Fibroblast of villous mesenchyme (primary cell): ENCODE data around the gene ZNF367. TPM values are rescaled to one million over a fixed set of nuclear protein-coding genes. Genes with fewer than 3 reads are reported as not detected.

Experiments used
- DNase-seq: peaks from one replicate; pipeline ENCODE4 v3.0.0-alpha.2; 2010; ENCODE audit warnings: low read depth
- H3K4me3 ChIP-seq: 2 replicates; pipeline ENCODE4 v1.5.1; 2011; ENCODE audit warnings: low read depth, mild to moderate bottlenecking, low read length
- total RNA-seq: library from RNA; depleted of rRNA; stranded (reverse); fragments of >200 nt; gene quantifications from 2 replicates; pipeline ENCODE4 v1.2.3, GENCODE V29; 2012
- TF ChIP-seq, protein P1 (sequence below): IDR thresholded peaks from 2 replicates; pipeline ENCODE4 v1.5.1; 2012; ENCODE audit warnings: low read depth, mild to moderate bottlenecking, low read length; ENCODE audit not compliant: insufficient read depth

ZNF367 gene
- total RNA-seq, 1 donor, result 5.6 TPM

DNA sequence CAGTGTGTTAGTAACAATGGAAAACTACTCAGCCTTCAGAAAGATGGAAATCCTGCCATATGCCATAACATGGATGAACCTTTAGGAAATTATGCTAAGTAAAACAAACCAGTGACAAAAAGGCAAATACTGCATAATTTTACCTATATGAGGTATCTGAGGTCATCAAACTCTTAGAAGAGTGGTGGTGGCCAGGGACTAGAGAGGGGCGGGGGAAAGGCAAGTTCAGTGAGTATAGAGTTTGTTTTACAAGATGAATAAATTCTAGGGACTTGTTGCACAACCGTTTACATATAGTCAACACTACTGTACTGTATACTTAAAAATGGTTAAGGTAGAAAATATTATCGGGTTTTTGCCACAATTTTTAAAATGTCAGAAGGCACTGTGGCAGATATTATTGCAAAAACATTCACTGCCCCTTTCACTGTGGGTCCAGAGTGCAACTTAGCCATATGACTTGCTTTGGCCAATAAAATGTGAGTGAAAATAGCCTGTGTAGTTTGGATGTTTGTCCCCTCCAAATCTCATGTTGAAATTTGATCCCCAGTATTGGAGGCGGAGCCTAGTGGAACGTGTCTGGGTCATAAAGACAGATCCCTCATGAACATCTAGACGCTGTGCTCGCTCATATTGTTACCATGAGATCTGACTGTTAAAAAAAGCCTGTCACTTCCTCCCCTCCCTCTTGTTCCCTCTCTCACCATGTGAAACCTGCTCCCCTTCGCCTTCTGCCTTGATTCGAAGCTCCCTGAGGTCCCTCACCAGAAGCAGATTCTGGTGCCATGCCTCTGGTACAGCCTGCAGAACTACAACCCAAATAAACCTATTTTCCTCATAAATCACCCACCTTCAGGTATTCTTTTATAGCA lies 9.5 kb downstream of the ZNF367 start:
- no peak for DNase-seq
- H3K4me3 ChIP-seq, result no peak overlapping the region
- TF ChIP-seq, protein P1, sequence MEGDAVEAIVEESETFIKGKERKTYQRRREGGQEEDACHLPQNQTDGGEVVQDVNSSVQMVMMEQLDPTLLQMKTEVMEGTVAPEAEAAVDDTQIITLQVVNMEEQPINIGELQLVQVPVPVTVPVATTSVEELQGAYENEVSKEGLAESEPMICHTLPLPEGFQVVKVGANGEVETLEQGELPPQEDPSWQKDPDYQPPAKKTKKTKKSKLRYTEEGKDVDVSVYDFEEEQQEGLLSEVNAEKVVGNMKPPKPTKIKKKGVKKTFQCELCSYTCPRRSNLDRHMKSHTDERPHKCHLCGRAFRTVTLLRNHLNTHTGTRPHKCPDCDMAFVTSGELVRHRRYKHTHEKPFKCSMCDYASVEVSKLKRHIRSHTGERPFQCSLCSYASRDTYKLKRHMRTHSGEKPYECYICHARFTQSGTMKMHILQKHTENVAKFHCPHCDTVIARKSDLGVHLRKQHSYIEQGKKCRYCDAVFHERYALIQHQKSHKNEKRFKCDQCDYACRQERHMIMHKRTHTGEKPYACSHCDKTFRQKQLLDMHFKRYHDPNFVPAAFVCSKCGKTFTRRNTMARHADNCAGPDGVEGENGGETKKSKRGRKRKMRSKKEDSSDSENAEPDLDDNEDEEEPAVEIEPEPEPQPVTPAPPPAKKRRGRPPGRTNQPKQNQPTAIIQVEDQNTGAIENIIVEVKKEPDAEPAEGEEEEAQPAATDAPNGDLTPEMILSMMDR, result no peak

DNA sequence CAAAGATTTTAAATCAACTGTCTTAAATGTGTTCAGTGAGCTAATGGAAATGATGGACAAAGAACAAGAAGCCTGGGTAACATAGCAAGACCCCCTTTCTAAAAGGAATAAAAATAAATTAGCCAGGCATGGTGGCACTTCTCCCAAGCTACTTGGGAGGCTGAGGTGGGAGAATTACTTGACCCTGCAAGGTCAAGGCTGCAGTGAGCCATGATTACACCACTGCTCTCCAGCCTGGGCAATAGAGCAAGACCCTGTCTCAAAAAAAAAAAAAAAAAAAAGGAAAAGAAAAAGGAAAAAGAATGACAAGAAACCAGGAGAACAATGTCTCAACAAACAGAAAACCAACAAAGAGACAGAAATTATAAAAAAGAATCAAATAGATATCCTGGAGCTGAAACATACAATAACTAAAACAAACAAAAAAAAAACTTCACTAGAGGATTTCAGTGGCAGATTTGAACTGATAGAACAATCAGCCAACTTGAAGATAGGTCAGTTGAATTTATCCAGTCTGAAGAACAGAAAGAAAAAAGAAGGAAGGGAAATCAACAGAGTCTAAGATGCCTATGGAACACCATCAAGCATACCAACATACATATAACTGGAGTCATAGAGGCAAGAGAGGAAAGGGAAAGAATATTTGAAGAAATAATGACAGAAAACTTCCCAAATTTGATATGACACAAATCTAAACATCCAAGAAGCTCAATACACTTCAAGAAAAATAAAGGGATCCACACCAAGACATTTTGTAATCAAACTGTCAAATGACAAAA lies 17.8 kb downstream of the ZNF367 start:
- no peak overlapping the region for H3K4me3 ChIP-seq
- TF ChIP-seq, protein P1, result no peak
- DNase-seq, result no peak

DNA sequence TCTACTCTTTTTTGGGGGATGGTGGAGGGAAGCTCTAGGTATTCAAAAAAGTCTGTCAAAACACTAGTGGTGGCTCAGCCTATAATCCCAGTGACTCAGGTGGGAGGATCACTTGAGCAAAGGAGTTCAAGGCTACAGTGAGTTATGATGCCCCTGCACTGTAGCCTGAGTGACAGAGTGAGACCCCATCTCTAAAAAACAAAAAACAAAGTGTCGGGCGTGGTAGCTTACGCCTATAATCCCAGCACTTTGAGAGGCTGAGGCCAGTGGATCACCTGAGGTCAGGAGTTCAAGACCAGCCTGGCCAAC lies 18.9 kb downstream of the ZNF367 start:
- no peak overlapping the region for H3K4me3 ChIP-seq
- TF ChIP-seq, protein P1, result no peak
- no peak for DNase-seq

DNA sequence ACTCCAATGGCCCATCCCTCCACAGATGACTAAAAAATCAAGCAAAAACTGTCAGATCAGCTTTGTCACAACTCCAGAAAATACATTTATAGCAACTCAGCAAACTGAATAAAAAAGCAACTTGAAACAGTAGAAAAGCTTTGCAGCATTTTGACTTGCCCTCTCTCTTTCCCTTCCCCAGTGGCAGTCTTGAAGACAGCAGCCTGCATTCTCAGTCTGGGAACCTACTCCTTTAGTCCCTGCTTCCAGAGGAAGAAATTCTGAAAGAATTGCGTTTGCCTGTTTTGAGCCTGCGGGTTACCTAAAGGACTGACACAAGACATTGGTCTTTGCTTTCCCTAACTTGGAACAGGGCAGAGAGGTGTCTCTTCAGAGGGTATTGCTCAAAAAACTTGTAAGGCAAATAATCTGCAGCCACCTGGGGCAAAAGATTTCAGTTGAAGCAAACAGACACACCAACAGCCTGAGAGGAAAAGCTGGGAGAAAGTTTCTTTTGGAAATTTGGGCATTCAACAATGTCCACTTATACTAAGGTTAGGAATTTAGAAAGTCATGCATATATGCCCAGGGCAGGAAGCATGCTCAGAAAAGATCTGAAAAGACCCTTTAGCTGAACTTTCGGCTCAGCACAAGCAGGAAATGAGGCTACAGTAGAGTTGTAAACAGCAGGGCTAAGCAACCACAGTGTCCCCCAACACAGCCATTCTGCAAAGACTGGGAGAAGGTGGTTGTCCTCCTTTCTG lies 19.4 kb downstream of the ZNF367 start:
- TF ChIP-seq, protein P1, result no peak
- DNase-seq, result no peak
- no peak overlapping the region for H3K4me3 ChIP-seq

DNA sequence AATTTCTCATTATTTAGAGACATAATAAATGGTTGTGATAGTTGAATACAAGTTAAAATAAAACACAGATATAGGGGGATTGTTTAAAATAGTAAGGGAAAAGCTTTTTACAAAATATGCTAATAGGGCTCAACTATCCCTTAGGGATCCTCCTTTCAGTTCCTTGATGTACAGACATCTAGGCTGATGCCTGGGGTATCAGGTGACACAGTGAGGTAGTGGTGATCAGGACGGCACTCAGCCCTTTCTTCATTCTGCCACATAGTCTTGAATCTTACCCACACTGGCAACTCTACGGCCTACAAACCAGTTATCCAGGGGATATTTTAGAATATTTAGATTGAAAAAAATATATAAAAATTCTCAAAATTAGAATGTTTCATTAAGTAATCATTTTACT lies 22.2 kb downstream of the ZNF367 start:
- DNase-seq, result no peak
- no peak overlapping the region for H3K4me3 ChIP-seq
- TF ChIP-seq, protein P1, result no peak

DNA sequence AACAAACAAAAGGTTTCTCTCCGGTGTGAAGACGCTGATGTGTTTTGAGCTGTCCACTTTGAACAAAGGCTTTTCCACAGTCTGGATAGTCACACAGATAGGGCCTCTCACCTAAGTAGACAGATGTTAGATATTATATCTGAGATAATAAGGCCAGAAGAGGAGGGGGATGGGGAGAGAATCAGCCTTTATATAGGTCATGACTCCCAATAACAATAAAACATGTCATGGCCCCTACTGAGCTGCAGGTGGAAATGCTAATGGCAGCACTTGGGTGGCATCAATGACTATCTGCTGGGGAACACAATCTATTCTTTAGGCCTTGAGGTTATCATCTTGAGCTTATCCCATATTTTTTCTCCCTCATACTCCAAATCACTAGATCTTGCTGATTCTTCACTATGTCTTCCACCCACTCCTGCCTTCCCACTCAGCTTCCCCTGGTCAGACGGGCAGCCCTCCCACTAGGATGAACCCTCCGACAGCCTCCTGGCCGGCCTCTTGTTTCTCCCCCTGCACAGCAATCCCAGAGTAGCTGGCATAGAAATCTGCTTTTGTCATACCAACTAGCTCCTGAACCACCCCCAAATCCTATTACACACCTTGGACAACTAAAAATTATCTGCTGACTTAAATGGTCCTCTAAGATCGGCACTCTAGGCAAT lies 23.2 kb downstream of the ZNF367 start:
- no peak for DNase-seq
- TF ChIP-seq, protein P1, result no peak
- no peak overlapping the region for H3K4me3 ChIP-seq
